PC-9 (cell line): Measurements from ENCODE around the gene HMOX1. TPM values are rescaled to one million over a fixed set of nuclear protein-coding genes. Genes with fewer than 3 reads are reported as not detected.

Source experiments
- BruUV-seq: library from RNA; stranded (reverse); fragments of 400-500 nt; replicated peaks from 2 replicates; lab custom pipeline; 2021; lab: Mats Ljungman, UMichigan
- CTCF ChIA-PET: fragments of 300-600 bp; sonication (Branson Sonifier 250); formaldehyde crosslinking; loops from one replicate; lab custom pipeline; 2022; ENCODE audit warnings: antibody characterized with exemption; lab: Charles Lee
- POLR2A ChIA-PET: fragments of 300-600 bp; sonication (Branson Sonifier 250); formaldehyde crosslinking; loops from one replicate; lab custom pipeline; 2022; ENCODE audit warnings: antibody characterized with exemption; ENCODE audit not compliant: unreplicated experiment; lab: Charles Lee
- DNase-seq, 2 experiments: peaks; one replicate each; pipeline versions ENCODE4 v3.0.0 to v3.0.0-alpha.2; 2015 to 2022; ENCODE audit warnings: mixed read lengths in 1 of 2
- H2AFZ ChIP-seq: fragments of 200-600 bp; sonication (generic); 2 replicates; pipeline ENCODE4 v1.8.1; 2017; ENCODE audit warnings: antibody characterized with exemption
- H3F3A ChIP-seq: fragments of 200-600 bp; sonication (generic); 2 replicates; pipeline ENCODE4 v1.8.1; 2017; ENCODE audit warnings: antibody characterized with exemption, mild to moderate bottlenecking, low read depth; ENCODE audit not compliant: insufficient read depth
- H3K27ac ChIP-seq: fragments of 200-600 bp; sonication (generic); 2 replicates; pipeline ENCODE4 v1.6.1; 2016; ENCODE audit warnings: mixed run types
- H3K27me3 ChIP-seq: fragments of 200-600 bp; sonication (generic); 2 replicates; pipeline ENCODE4 v1.6.1; 2016; ENCODE audit warnings: low read depth, mixed run types; ENCODE audit not compliant: insufficient read depth
- H3K36me3 ChIP-seq: fragments of 200-600 bp; sonication (generic); 2 replicates; pipeline ENCODE4 v1.6.1; 2016; ENCODE audit warnings: low read depth, mixed run types
- H3K4me1 ChIP-seq: fragments of 200-600 bp; sonication (generic); replicated peaks from 2 replicates; pipeline ENCODE4 v1.6.1; 2016; ENCODE audit warnings: mixed run types; ENCODE audit not compliant: insufficient read depth
- H3K4me2 ChIP-seq: fragments of 200-600 bp; sonication (generic); 2 replicates; pipeline ENCODE4 v1.6.1; 2017; ENCODE audit warnings: mixed run types
- H3K4me3 ChIP-seq: fragments of 200-600 bp; sonication (generic); 2 replicates; pipeline ENCODE4 v1.6.1; 2016; ENCODE audit warnings: mixed run types
- H3K79me2 ChIP-seq: fragments of 200-600 bp; sonication (generic); 2 replicates; pipeline ENCODE4 v1.6.1; 2017; ENCODE audit warnings: low read depth, mixed run types
- H3K9me2 ChIP-seq: fragments of 200-600 bp; sonication (generic); 2 replicates; pipeline ENCODE4 v1.8.1; 2017; ENCODE audit warnings: mild to moderate bottlenecking; ENCODE audit not compliant: insufficient read depth
- H3K9me3 ChIP-seq: fragments of 200-600 bp; sonication (generic); 2 replicates; pipeline ENCODE4 v1.8.1; 2016; ENCODE audit warnings: low read depth; ENCODE audit not compliant: insufficient read depth
- H4K20me1 ChIP-seq: fragments of 200-600 bp; sonication (generic); 2 replicates; pipeline ENCODE4 v1.8.1; 2017; ENCODE audit not compliant: insufficient read depth
- EZH2 ChIP-seq: fragments of 200-600 bp; sonication (generic); IDR thresholded peaks from 2 replicates; pipeline ENCODE4 v1.8.0; 2017; ENCODE audit warnings: antibody characterized with exemption, low read depth
- intact Hi-C: fragments of 100-400 bp; cut with micrococcal nuclease; formaldehyde crosslinking; loops from one replicate; pipeline ENCODE4 v1.10.0; 2022; ENCODE audit not compliant: unreplicated experiment
- total RNA-seq: library from RNA; stranded (reverse); gene quantifications from 2 replicates; pipeline ENCODE4 v1.2.3, GENCODE V29; 2021
- TF ChIP-seq, protein P1 (sequence below): fragments of 200-600 bp; sonication (generic); conservative IDR thresholded peaks from 2 replicates; pipeline ENCODE4 v1.6.1; 2017; ENCODE audit warnings: mixed run types, antibody characterized with exemption, mild to moderate bottlenecking, moderate library complexity

Gene HMOX1
- total RNA-seq, 1 experiment from 2014 or later: 23.7 TPM

- intact Hi-C loops: loop anchor here (1.0 to 10.0 kb wide), 5 partner anchors 45 to 715 kb away; no protein-coding TSS in a partner anchor
- TF ChIP-seq, protein P1, sequence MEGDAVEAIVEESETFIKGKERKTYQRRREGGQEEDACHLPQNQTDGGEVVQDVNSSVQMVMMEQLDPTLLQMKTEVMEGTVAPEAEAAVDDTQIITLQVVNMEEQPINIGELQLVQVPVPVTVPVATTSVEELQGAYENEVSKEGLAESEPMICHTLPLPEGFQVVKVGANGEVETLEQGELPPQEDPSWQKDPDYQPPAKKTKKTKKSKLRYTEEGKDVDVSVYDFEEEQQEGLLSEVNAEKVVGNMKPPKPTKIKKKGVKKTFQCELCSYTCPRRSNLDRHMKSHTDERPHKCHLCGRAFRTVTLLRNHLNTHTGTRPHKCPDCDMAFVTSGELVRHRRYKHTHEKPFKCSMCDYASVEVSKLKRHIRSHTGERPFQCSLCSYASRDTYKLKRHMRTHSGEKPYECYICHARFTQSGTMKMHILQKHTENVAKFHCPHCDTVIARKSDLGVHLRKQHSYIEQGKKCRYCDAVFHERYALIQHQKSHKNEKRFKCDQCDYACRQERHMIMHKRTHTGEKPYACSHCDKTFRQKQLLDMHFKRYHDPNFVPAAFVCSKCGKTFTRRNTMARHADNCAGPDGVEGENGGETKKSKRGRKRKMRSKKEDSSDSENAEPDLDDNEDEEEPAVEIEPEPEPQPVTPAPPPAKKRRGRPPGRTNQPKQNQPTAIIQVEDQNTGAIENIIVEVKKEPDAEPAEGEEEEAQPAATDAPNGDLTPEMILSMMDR: no peak; the same call in 1 of the 2 replicates
- no peak for TF ChIP-seq EZH2
- Histone ChIP-seq H3K9me3 (no peaks in the 10 kb centered on the region), H3K79me2 (no peaks in the 10 kb centered on the region), H4K20me1 (no peaks in the 10 kb centered on the region), H2AFZ (no peak overlapping the region), H3K36me3 (no peaks in the 10 kb centered on the region), H3F3A (peaks cover 20% of the 10 kb centered on the region), H3K4me1 (peaks cover 12% of the 10 kb centered on the region), H3K27ac (no peak overlapping the region), H3K4me2 (no peak overlapping the region), H3K27me3 (no peaks in the 10 kb centered on the region), H3K4me3 (no peak overlapping the region), H3K9me2 (no peaks in the 10 kb centered on the region)
- ChIA-PET POLR2A (interaction anchor here (0.6 kb wide), 2 partner anchors 50 to 194 kb away, joined by 4 read pairs; no protein-coding TSS in a partner anchor), CTCF (interaction anchor here (0.7 kb wide), 1 partner anchor 208 kb away, joined by 9 read pairs; no protein-coding TSS in a partner anchor)
- BruUV-seq: TSS peak; percentile 79
- peak in 1 of 2 experiments; percentile 37 for DNase-seq
Observed at GRCh38 chr22:35352214-35353111, 28.4 kb upstream of the HMOX1 start.

DNA sequence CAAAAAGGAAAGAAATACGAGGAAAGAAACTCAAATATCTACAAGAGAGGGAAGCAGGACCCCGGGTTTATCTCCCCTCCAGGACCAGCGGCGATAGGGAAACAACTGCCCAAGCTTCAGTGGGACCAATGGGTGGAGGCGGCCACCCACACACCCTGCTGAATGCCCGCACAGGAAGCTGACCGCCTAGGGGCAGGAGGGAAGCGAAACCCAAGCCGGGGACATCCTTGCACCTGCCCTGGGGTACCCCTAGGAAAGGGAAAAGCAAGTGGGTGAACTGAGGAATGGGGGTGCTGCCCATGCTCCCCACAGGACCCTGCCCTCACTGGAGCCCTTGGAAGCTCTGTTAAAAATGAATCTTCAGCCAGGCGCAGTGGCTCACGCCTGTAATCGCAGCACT lies 27.6 kb upstream of the HMOX1 start:
- no peak overlapping the region for H3K4me2 ChIP-seq

DNA sequence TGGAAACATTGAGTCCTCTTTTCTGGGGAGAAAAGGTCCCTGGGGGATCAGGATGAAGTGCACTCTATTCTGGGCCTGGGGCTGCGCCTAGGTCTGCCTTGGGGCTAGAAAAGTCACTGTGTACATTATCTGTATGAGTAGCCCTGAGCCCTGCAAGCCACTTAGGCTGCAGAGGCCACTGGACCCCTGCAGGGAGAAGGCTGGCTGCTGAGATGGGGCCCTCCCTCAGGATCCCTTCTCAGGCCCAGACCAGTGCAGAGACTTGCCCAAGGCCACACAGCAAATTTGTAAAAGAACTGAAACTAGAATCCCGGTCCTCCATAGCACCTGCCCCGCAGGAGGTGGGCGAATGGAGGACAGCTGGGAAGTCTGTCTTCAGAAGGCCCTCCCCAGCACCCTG lies 26.8 kb upstream of the HMOX1 start:
- Histone ChIP-seq H3K9me3 (no peaks in the 10 kb centered on the region), H4K20me1 (no peaks in the 10 kb centered on the region), H3K4me2 (no peak overlapping the region), H3K4me1 (peaks cover 19% of the 10 kb centered on the region), H3K27ac (no peak overlapping the region), H3K4me3 (no peak overlapping the region), H3F3A (peaks cover 35% of the 10 kb centered on the region), H3K27me3 (no peaks in the 10 kb centered on the region), H2AFZ (no peak overlapping the region), H3K36me3 (no peaks in the 10 kb centered on the region), H3K79me2 (no peaks in the 10 kb centered on the region), H3K9me2 (no peaks in the 10 kb centered on the region)
- no TSS peak for BruUV-seq
- ChIA-PET CTCF (no interaction called here), POLR2A (no interaction called here)
- DNase-seq: no peak
- TF ChIP-seq EZH2: no peak
- TF ChIP-seq, protein P1: no peak
- intact Hi-C loops: loop anchor here (5.0 to 10.0 kb wide), 4 partner anchors 43 to 713 kb away; no protein-coding TSS in a partner anchor

More for the DNA sequence above, 27.6 kb upstream of the HMOX1 start:
- Histone ChIP-seq H3K79me2 (no peaks in the 10 kb centered on the region), H4K20me1 (no peaks in the 10 kb centered on the region), H3K9me2 (no peaks in the 10 kb centered on the region), H3K9me3 (no peaks in the 10 kb centered on the region), H3K4me3 (no peak overlapping the region), H3K27me3 (no peaks in the 10 kb centered on the region), H2AFZ (no peak overlapping the region), H3K27ac (no peak overlapping the region), H3K36me3 (no peaks in the 10 kb centered on the region), H3K4me1 (peaks cover 15% of the 10 kb centered on the region), H3F3A (peaks cover 29% of the 10 kb centered on the region)
- ChIA-PET POLR2A (no interaction called here), CTCF (no interaction called here)
- intact Hi-C loops: loop anchor here (5.0 to 10.0 kb wide), 4 partner anchors 44 to 714 kb away; no protein-coding TSS in a partner anchor
- BruUV-seq: no TSS peak
- no peak for DNase-seq
- TF ChIP-seq, protein P1: no peak
- TF ChIP-seq EZH2: no peak
